OCI-LY3 (cell line): ENCODE results near the gene LYAR.

ENCODE experiments used
- H2AFZ ChIP-seq: fragments of 200-600, 300-600 bp; shearing (Covaris generic); 2 replicates; pipeline ENCODE4 v1.6.0; 2014; ENCODE audit warnings: antibody characterized with exemption, low read depth, low read length
- H3K27ac ChIP-seq: fragments of 200-600, 300-600 bp; sonication (generic); 2 replicates; pipeline ENCODE4 v1.5.1; 2014; ENCODE audit warnings: mild to moderate bottlenecking, low read length, moderate library complexity, mixed read lengths
- H3K27me3 ChIP-seq: fragments of 200-600, 300-600 bp; sonication (generic); 2 replicates; pipeline ENCODE4 v1.6.1; 2014; ENCODE audit warnings: low read depth, low read length, mixed read lengths
- H3K36me3 ChIP-seq: fragments of 200-600, 300-600 bp; sonication (generic); replicated peaks from 2 replicates; pipeline ENCODE3; 2014; ENCODE audit warnings: low read depth, low read length, mixed read lengths
- H3K4me1 ChIP-seq: fragments of 300-600, 200-600 bp; sonication (generic); 2 replicates; pipeline ENCODE4 v1.6.1; 2014; ENCODE audit warnings: low read length, mixed read lengths
- H3K4me2 ChIP-seq: fragments of 200-600, 300-600 bp; sonication (generic); 2 replicates; pipeline ENCODE4 v1.6.1; 2014; ENCODE audit warnings: low read length, mixed read lengths
- H3K4me3 ChIP-seq: fragments of 300-600, 200-600 bp; sonication (generic); 2 replicates; pipeline ENCODE4 v1.5.1; 2014; ENCODE audit warnings: antibody characterized with exemption, mild to moderate bottlenecking, low read length, moderate library complexity
- H3K79me2 ChIP-seq: fragments of 300-600, 200-600 bp; shearing (Covaris generic); 2 replicates; pipeline ENCODE4 v1.6.1; 2014; ENCODE audit warnings: mild to moderate bottlenecking, low read length, mixed read lengths
- H3K9ac ChIP-seq: fragments of 300-600, 200-600 bp; shearing (Covaris generic); 2 replicates; pipeline ENCODE4 v1.6.0; 2014; ENCODE audit warnings: mild to moderate bottlenecking, low read length, moderate library complexity
- H3K9me3 ChIP-seq: fragments of 200-600, 300-600 bp; shearing (Covaris generic); 2 replicates; pipeline ENCODE4 v1.6.1; 2014; ENCODE audit warnings: low read length, mixed read lengths; ENCODE audit not compliant: insufficient read depth
- H4K20me1 ChIP-seq: fragments of 200-600, 300-600 bp; sonication (generic); 2 replicates; pipeline ENCODE4 v1.6.1; 2016; ENCODE audit warnings: low read length, mixed read lengths; ENCODE audit not compliant: insufficient read depth
- EZH2phosphoT487 ChIP-seq: fragments of 200-600 bp; shearing (Covaris generic); IDR thresholded peaks from 2 replicates; pipeline ENCODE4 v1.6.1; 2018; ENCODE audit warnings: antibody characterized with exemption, mixed run types, low read depth
- TF ChIP-seq, protein P1 (sequence below): fragments of 200-600, 300-600 bp; sonication (generic); IDR thresholded peaks from 2 replicates; pipeline ENCODE4 v1.5.1; 2014; ENCODE audit warnings: antibody characterized with exemption, low read length, low read depth

LYAR gene

DNA sequence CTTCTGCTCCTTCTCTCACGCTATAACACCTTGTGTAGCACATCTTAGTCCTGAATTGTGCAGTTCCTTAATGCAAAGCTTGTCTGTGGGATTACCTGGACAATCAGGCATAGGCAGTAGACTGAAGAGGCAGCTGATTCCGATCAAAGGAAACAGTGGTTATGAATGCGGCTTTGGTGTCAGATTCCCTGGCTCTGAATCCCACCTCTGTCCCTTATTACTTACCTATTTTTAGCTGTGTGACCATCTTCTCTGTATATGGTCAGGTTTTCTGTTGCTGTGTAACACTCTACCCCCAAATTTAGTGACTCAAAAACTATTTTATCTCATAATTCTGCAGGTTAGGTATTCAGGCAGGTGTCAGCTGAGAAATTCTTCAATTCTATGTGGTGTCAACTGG lies 3.3 kb upstream of the LYAR start:
- Histone ChIP-seq H3K4me3 (no peak overlapping the region), H3K9ac (no peak overlapping the region), H3K4me1 (peaks cover 14% of the 10 kb centered on the region), H3K27me3 (no peaks in the 10 kb centered on the region), H3K36me3 (peaks cover 20% of the 10 kb centered on the region), H3K4me2 (no peak overlapping the region), H3K9me3 (no peaks in the 10 kb centered on the region), H3K79me2 (peaks cover 91% of the 10 kb centered on the region), H4K20me1 (peaks cover 6% of the 10 kb centered on the region), H2AFZ (no peak overlapping the region), H3K27ac (no peak overlapping the region)
- no peak for TF ChIP-seq EZH2phosphoT487
- TF ChIP-seq, protein P1, sequence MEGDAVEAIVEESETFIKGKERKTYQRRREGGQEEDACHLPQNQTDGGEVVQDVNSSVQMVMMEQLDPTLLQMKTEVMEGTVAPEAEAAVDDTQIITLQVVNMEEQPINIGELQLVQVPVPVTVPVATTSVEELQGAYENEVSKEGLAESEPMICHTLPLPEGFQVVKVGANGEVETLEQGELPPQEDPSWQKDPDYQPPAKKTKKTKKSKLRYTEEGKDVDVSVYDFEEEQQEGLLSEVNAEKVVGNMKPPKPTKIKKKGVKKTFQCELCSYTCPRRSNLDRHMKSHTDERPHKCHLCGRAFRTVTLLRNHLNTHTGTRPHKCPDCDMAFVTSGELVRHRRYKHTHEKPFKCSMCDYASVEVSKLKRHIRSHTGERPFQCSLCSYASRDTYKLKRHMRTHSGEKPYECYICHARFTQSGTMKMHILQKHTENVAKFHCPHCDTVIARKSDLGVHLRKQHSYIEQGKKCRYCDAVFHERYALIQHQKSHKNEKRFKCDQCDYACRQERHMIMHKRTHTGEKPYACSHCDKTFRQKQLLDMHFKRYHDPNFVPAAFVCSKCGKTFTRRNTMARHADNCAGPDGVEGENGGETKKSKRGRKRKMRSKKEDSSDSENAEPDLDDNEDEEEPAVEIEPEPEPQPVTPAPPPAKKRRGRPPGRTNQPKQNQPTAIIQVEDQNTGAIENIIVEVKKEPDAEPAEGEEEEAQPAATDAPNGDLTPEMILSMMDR, result no peak

DNA sequence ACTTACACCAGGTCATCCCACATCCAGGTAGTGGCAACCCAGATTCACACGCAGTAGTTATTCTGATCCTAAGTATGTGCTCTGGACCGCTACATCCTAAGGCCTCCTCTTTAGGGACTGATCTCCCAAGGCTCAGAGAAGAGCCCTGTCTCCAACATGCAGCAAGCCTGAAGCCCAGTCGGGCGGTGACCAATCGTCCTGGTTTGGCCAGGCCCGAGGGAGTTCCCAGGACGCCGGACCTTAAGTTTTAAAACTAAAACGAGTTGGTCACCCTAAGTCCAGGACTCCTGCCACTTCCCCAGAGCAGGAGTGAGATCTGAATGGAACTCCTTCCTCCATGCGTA lies 385 bp downstream of the LYAR start:
- peak overlapping the region; percentile 39 for H3K27ac ChIP-seq

DNA sequence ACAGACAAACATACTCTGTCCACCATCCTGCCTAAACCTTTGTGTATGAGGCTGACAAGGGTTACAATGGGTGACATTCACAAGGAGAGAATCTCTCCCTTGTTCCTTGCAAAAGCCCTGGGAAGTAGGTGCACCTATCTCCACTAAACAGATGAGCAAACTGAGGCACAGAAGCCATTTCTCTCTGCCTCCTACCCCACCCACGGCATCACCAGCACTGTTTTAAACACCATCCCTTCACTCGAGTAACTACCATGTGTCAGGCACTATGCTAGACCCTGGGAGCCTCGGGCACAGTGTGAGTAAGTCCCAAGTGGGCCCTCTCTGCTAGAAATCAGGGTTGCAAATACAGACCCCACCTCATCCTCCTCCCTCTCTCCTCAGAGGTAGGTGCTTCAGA lies 899 bp downstream of the LYAR start:
- peaks cover 98% of the 10 kb centered on the region for H3K79me2 ChIP-seq

More for the DNA sequence above, 385 bp downstream of the LYAR start:
- TF ChIP-seq, protein P1, result no peak
- TF ChIP-seq EZH2phosphoT487, result no peak
- peaks cover 21% of the 10 kb centered on the region for H3K4me1 ChIP-seq
- H4K20me1 ChIP-seq, result peaks cover 11% of the 10 kb centered on the region
- peak overlapping the region; percentile 93 for H3K4me3 ChIP-seq
- peaks cover 34% of the 10 kb centered on the region for H3K36me3 ChIP-seq
- H3K9me3 ChIP-seq, result no peaks in the 10 kb centered on the region
- no peak overlapping the region for H2AFZ ChIP-seq
- H3K9ac ChIP-seq, result peak overlapping the region; percentile 91
- peak overlapping the region; percentile 96 for H3K4me2 ChIP-seq
- peaks cover 95% of the 10 kb centered on the region for H3K79me2 ChIP-seq
- no peaks in the 10 kb centered on the region for H3K27me3 ChIP-seq

DNA sequence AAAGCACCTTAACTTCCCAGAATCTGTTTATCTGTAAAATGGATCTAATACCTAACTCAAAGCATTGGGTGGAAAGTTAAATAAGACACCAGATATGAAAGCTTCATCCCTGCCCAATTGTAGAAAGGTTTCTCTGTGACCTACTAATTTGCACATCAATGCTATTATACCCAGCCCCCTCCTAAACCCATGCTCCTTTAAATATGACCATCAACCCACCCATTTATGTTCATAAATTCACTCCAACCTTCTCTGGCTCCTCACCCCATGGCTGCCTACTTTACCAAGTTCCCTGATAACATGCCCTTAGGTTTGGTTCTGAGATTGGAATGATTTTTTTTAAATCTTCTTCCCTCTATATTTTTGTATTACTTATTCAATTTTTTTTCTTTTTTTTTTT lies 1.9 kb downstream of the LYAR start:
- Histone ChIP-seq H3K4me2 (no peak overlapping the region), H3K79me2 (peaks cover 92% of the 10 kb centered on the region), H4K20me1 (peaks cover 11% of the 10 kb centered on the region)

More for the DNA sequence above, 899 bp downstream of the LYAR start:
- Histone ChIP-seq H3K4me2 (peak overlapping the region; percentile 96), H3K4me3 (peak overlapping the region; percentile 93), H3K9me3 (no peaks in the 10 kb centered on the region), H3K9ac (peak overlapping the region; percentile 91), H3K27me3 (no peaks in the 10 kb centered on the region), H3K4me1 (peaks cover 21% of the 10 kb centered on the region), H4K20me1 (peaks cover 11% of the 10 kb centered on the region), H2AFZ (no peak overlapping the region), H3K36me3 (peaks cover 38% of the 10 kb centered on the region), H3K27ac (peak overlapping the region; percentile 39)
- TF ChIP-seq, protein P1, result no peak
- TF ChIP-seq EZH2phosphoT487, result no peak

More for the DNA sequence above, 1.9 kb downstream of the LYAR start:
- TF ChIP-seq, protein P1, result no peak
- no peak for TF ChIP-seq EZH2phosphoT487
- no peak overlapping the region for H3K9ac ChIP-seq
- H3K9me3 ChIP-seq, result no peaks in the 10 kb centered on the region
- H3K27ac ChIP-seq, result no peak overlapping the region
- H3K27me3 ChIP-seq, result no peaks in the 10 kb centered on the region
- H3K4me1 ChIP-seq, result peaks cover 21% of the 10 kb centered on the region
- H2AFZ ChIP-seq, result no peak overlapping the region
- no peak overlapping the region for H3K4me3 ChIP-seq
- H3K36me3 ChIP-seq, result peaks cover 44% of the 10 kb centered on the region
